Activated naive CD4-positive, alpha-beta T cell treated with anti-CD3 and anti-CD28 coated beads for 36 hours (primary cell): ENCODE results near the gene SLAMF8. TPM values are rescaled to one million over a fixed set of nuclear protein-coding genes. Genes with fewer than 3 reads are reported as not detected.
A peak's percentile ranks its signal among the peaks of the same experiment; 100 is the strongest.

ENCODE experiments used
- CTCF ChIA-PET: fragments of 350-600 bp; sonication (Branson Sonifier 250); formaldehyde crosslinking; loops from one replicate; lab custom pipeline; 2021; ENCODE audit warnings: antibody characterized with exemption; lab: Charles Lee
- DNase-seq: peaks from one replicate; pipeline ENCODE4 v3.0.0-alpha.2; 2020
- H3K27ac Mint-ChIP-seq: one replicate; pipeline ENCODE4 v1.8.0; 2021; ENCODE audit warnings: mild to moderate bottlenecking, mixed read lengths
- H3K27me3 Mint-ChIP-seq: one replicate; pipeline ENCODE4 v1.8.0; 2021; ENCODE audit warnings: low read depth, mixed read lengths
- H3K36me3 Mint-ChIP-seq: one replicate; pipeline ENCODE4 v1.8.0; 2021; ENCODE audit warnings: low read depth, mixed read lengths
- H3K4me1 Mint-ChIP-seq: one replicate; pipeline ENCODE4 v1.8.0; 2021; ENCODE audit warnings: low read depth, mixed read lengths
- H3K4me3 Mint-ChIP-seq: one replicate; pipeline ENCODE4 v1.8.0; 2021; ENCODE audit warnings: mild to moderate bottlenecking, moderate library complexity, mixed read lengths
- H3K9me3 Mint-ChIP-seq: one replicate; pipeline ENCODE4 v1.8.0; 2021; ENCODE audit warnings: mixed read lengths
- intact Hi-C: fragments of 100-400 bp; cut with micrococcal nuclease; formaldehyde crosslinking; loops from one replicate; pipeline ENCODE4 v1.15.1; 2023
- total RNA-seq, 2 experiments: library from RNA; stranded (reverse); gene quantifications; one replicate each; pipeline ENCODE4 v1.2.3, GENCODE V29; 2021

Gene SLAMF8
- total RNA-seq, 2 experiments from 2014 or later, result 0.19 TPM; not detected in 1

- CTCF ChIA-PET, result interaction anchor here (1.5 kb wide), 1 partner anchor 37 kb away, joined by 3 read pairs; no protein-coding TSS in a partner anchor
- no peak for DNase-seq
- peaks cover 3% of the 10 kb centered on the region for H3K36me3 Mint-ChIP-seq
- intact Hi-C loops, result no loop called here
- no peaks in the 10 kb centered on the region for H3K9me3 Mint-ChIP-seq
- H3K4me1 Mint-ChIP-seq, result peaks cover 16% of the 10 kb centered on the region
- no peak overlapping the region for H3K4me3 Mint-ChIP-seq
- H3K27me3 Mint-ChIP-seq, result no peaks in the 10 kb centered on the region
- no peak overlapping the region for H3K27ac Mint-ChIP-seq
These were observed 8.7 kb downstream of the SLAMF8 start for GRCh38 chr1:159835356-159835755.

- Mint-ChIP-seq H3K27ac (no peak overlapping the region), H3K36me3 (peaks cover 3% of the 10 kb centered on the region), H3K4me3 (no peak overlapping the region), H3K9me3 (no peaks in the 10 kb centered on the region), H3K4me1 (peaks cover 16% of the 10 kb centered on the region), H3K27me3 (no peaks in the 10 kb centered on the region)
- CTCF ChIA-PET, result interaction anchor here (0.5 to 1.5 kb wide), 4 partner anchors 37 to 614 kb away, joined by 3 to 6 read pairs (median 4); no protein-coding TSS in a partner anchor
- no peak for DNase-seq
- intact Hi-C loops, result no loop called here
These were observed 9.3 kb downstream of the SLAMF8 start for GRCh38 chr1:159835862-159836525.

- Mint-ChIP-seq H3K9me3 (no peaks in the 10 kb centered on the region), H3K27me3 (no peaks in the 10 kb centered on the region), H3K4me1 (peaks cover 16% of the 10 kb centered on the region), H3K36me3 (peaks cover 3% of the 10 kb centered on the region), H3K27ac (no peak overlapping the region), H3K4me3 (no peak overlapping the region)
- no peak for DNase-seq
- CTCF ChIA-PET, result no interaction called here
- intact Hi-C loops, result no loop called here
These were observed 12.0 kb downstream of the SLAMF8 start for GRCh38 chr1:159838715-159839114.

- intact Hi-C loops, result no loop called here
- DNase-seq, result peak; percentile 18
- Mint-ChIP-seq H3K36me3 (peaks cover 3% of the 10 kb centered on the region), H3K27me3 (no peaks in the 10 kb centered on the region), H3K27ac (no peak overlapping the region), H3K4me3 (no peak overlapping the region), H3K9me3 (no peaks in the 10 kb centered on the region), H3K4me1 (peaks cover 16% of the 10 kb centered on the region)
- CTCF ChIA-PET, result interaction anchor here (0.8 to 1.2 kb wide), 2 partner anchors 13 to 168 kb away, joined by 3 to 5 read pairs; no protein-coding TSS in a partner anchor
These were observed 12.6 kb downstream of the SLAMF8 start for GRCh38 chr1:159839116-159839849.

- no peak overlapping the region for H3K27ac Mint-ChIP-seq
These were observed 15.1 kb downstream of the SLAMF8 start for GRCh38 chr1:159841749-159842148.

GRCh38 chr1:159843459-159843858 is 16.8 kb downstream of the SLAMF8 start:
- Mint-ChIP-seq H3K27me3 (no peaks in the 10 kb centered on the region), H3K27ac (no peak overlapping the region), H3K9me3 (no peaks in the 10 kb centered on the region), H3K4me1 (peaks cover 14% of the 10 kb centered on the region), H3K4me3 (no peak overlapping the region), H3K36me3 (no peaks in the 10 kb centered on the region)
- CTCF ChIA-PET, result interaction anchor here (1.0 kb wide), 1 partner anchor 47 kb away, joined by 4 read pairs; no protein-coding TSS in a partner anchor
- intact Hi-C loops, result no loop called here
- DNase-seq, result no peak

More at GRCh38 chr1:159841749-159842148, 15.1 kb downstream of the SLAMF8 start:
- H3K9me3 Mint-ChIP-seq, result no peaks in the 10 kb centered on the region
- H3K36me3 Mint-ChIP-seq, result no peaks in the 10 kb centered on the region
- H3K4me3 Mint-ChIP-seq, result no peak overlapping the region
- CTCF ChIA-PET, result interaction anchor here (1.1 to 1.8 kb wide), 3 partner anchors 31 to 49 kb away, joined by 3 to 7 read pairs (median 5); no protein-coding TSS in a partner anchor
- intact Hi-C loops, result no loop called here
- H3K4me1 Mint-ChIP-seq, result peaks cover 16% of the 10 kb centered on the region
- no peak for DNase-seq
- H3K27me3 Mint-ChIP-seq, result no peaks in the 10 kb centered on the region

- H3K36me3 Mint-ChIP-seq, result no peaks in the 10 kb centered on the region
- intact Hi-C loops, result no loop called here
- CTCF ChIA-PET, result no interaction called here
- H3K4me3 Mint-ChIP-seq, result no peak overlapping the region
- H3K9me3 Mint-ChIP-seq, result no peaks in the 10 kb centered on the region
- no peak overlapping the region for H3K27ac Mint-ChIP-seq
- no peak for DNase-seq
- H3K4me1 Mint-ChIP-seq, result no peaks in the 10 kb centered on the region
- H3K27me3 Mint-ChIP-seq, result no peaks in the 10 kb centered on the region
These were observed 19.3 kb downstream of the SLAMF8 start for GRCh38 chr1:159845751-159846629.

- DNase-seq, result no peak
- Mint-ChIP-seq H3K9me3 (no peaks in the 10 kb centered on the region), H3K4me3 (no peak overlapping the region), H3K4me1 (no peaks in the 10 kb centered on the region), H3K27ac (no peak overlapping the region), H3K27me3 (no peaks in the 10 kb centered on the region), H3K36me3 (no peaks in the 10 kb centered on the region)
- intact Hi-C loops, result no loop called here
- CTCF ChIA-PET, result no interaction called here
These were observed 20.6 kb downstream of the SLAMF8 start for GRCh38 chr1:159847231-159847630.

GRCh38 chr1:159848326-159848725 is 21.7 kb downstream of the SLAMF8 start:
- H3K27ac Mint-ChIP-seq, result no peak overlapping the region
- H3K4me3 Mint-ChIP-seq, result no peak overlapping the region
- no peaks in the 10 kb centered on the region for H3K36me3 Mint-ChIP-seq
- intact Hi-C loops, result no loop called here
- peaks cover 2% of the 10 kb centered on the region for H3K4me1 Mint-ChIP-seq
- CTCF ChIA-PET, result no interaction called here
- no peak for DNase-seq
- H3K9me3 Mint-ChIP-seq, result no peaks in the 10 kb centered on the region
- no peaks in the 10 kb centered on the region for H3K27me3 Mint-ChIP-seq

GRCh38 chr1:159849626-159850366 is 23.1 kb downstream of the SLAMF8 start:
- H3K27me3 Mint-ChIP-seq, result no peaks in the 10 kb centered on the region
- CTCF ChIA-PET, result interaction anchor here (0.7 to 1.3 kb wide), 2 partner anchors 9 to 22 kb away, joined by 3 to 4 read pairs; no protein-coding TSS in a partner anchor

GRCh38 chr1:159851407-159851806 is 24.7 kb downstream of the SLAMF8 start:
- H3K4me3 Mint-ChIP-seq, result no peak overlapping the region
- intact Hi-C loops, result no loop called here
- peaks cover 10% of the 10 kb centered on the region for H3K4me1 Mint-ChIP-seq
- H3K36me3 Mint-ChIP-seq, result no peaks in the 10 kb centered on the region
- H3K27ac Mint-ChIP-seq, result no peak overlapping the region
- no peak for DNase-seq
- no peaks in the 10 kb centered on the region for H3K27me3 Mint-ChIP-seq
- no peaks in the 10 kb centered on the region for H3K9me3 Mint-ChIP-seq
- CTCF ChIA-PET, result interaction anchor here (0.9 to 1.9 kb wide), 5 partner anchors 26 to 156 kb away, joined by 3 to 6 read pairs (median 3); partner anchors contain the start of gene DUSP23

More at GRCh38 chr1:159849626-159850366, 23.1 kb downstream of the SLAMF8 start:
- intact Hi-C loops, result no loop called here
- DNase-seq, result no peak
- H3K9me3 Mint-ChIP-seq, result no peaks in the 10 kb centered on the region
- no peak overlapping the region for H3K27ac Mint-ChIP-seq
- H3K36me3 Mint-ChIP-seq, result no peaks in the 10 kb centered on the region
- H3K4me3 Mint-ChIP-seq, result no peak overlapping the region
- H3K4me1 Mint-ChIP-seq, result peaks cover 7% of the 10 kb centered on the region
